Tibial nerve (tissue), 4 donors: ENCODE data around the gene KLHL42. TPM values are rescaled to one million over a fixed set of nuclear protein-coding genes. Genes with fewer than 3 reads are reported as not detected.
"Not testable (repeated sequence)": the region's sequence is repeated elsewhere in the genome, so short reads cannot be mapped to it uniquely, and the experiment has no call there.

Experiments
- DNase-seq, 2 donors: peaks; one replicate each; pipeline ENCODE4 v3.0.0-alpha.2; 2019; ENCODE audit warnings: low spot score in 2 of 2
- H3K27ac ChIP-seq, 4 donors: fragments of 200-600 bp; sonication (generic) in 3 of 4; one replicate each; pipeline ENCODE4 v1.5.1; 2017 to 2019; ENCODE audit warnings: mild to moderate bottlenecking in 1 of 4
- H3K27me3 ChIP-seq, 2 donors: fragments of 200-600 bp; sonication (generic) in 1 of 2; one replicate each; pipeline versions ENCODE4 v1.5.1 to v1.6.0; 2017 to 2019
- H3K36me3 ChIP-seq, 3 donors: fragments of 200-600 bp; sonication (generic); one replicate each; pipeline ENCODE4 v1.5.1; 2018 to 2019
- H3K4me1 ChIP-seq, 4 donors: fragments of 200-600 bp; sonication (generic) in 3 of 4; one replicate each; pipeline ENCODE4 v1.5.1; 2017 to 2019
- H3K4me3 ChIP-seq, 4 donors: fragments of 200-600 bp; sonication (generic) in 3 of 4; one replicate each; pipeline ENCODE4 v1.5.1; 2017 to 2019; ENCODE audit warnings: mild to moderate bottlenecking in 1 of 4, moderate library complexity in 1 of 4
- H3K9me3 ChIP-seq, 4 donors: fragments of 200-600 bp; sonication (generic) in 3 of 4; one replicate each; pipeline ENCODE4 v1.5.1; 2017 to 2019
- CTCF ChIP-seq, 5 experiments: fragments of 200-600 bp in 3 of 5; fragments of 450-650 bp in 2 of 5; sonication (generic) in 3 of 5; IDR thresholded peaks; one replicate each; pipeline ENCODE4 v1.5.1; 2016 to 2019; ENCODE audit warnings: antibody characterized with exemption in 5 of 5, mild to moderate bottlenecking in 3 of 5, moderate library complexity in 2 of 5
- EP300 ChIP-seq, 2 donors: sonication (generic); formaldehyde crosslinking; IDR thresholded peaks; one replicate each; pipeline ENCODE4 v1.6.1; 2017; ENCODE audit warnings: antibody characterized with exemption in 2 of 2, mild to moderate bottlenecking in 1 of 2
- POLR2A ChIP-seq, 2 donors: fragments of 450-650 bp; IDR thresholded peaks; one replicate each; pipeline ENCODE4 v1.6.1; 2017; ENCODE audit warnings: antibody characterized with exemption in 2 of 2, mild to moderate bottlenecking in 2 of 2, moderate library complexity in 2 of 2
- WGBS, 2 donors: methylation state at CpG; one replicate each; pipeline ENCODE4 v1.1.5; 2018; 5-methylcytosine and 5-hydroxymethylcytosine counted together
- total RNA-seq, 4 donors: library from RNA; depleted of rRNA; stranded (reverse); fragments of >200 nt; gene quantifications; one replicate each; pipeline ENCODE4 v1.1.0, GENCODE V29; 2016

The KLHL42 gene
- total RNA-seq, 4 donors from 2014 or later = 35.2 to 49.2 (median 42.2) TPM

- TF ChIP-seq CTCF (IDR thresholded peaks at IDR 0.05) (no peak), POLR2A (IDR thresholded peaks at IDR 0.05) (no peak), EP300 (IDR thresholded peaks at IDR 0.05) (no peak)
- Histone ChIP-seq H3K27me3 (no peaks in the 10 kb centered on the region), H3K27ac (no peak overlapping the region), H3K9me3 (no peaks in the 10 kb centered on the region), H3K4me3 (no peak overlapping the region), H3K36me3 (peaks cover 0 to 51% (median 0%) of the 10 kb centered on the region in 3 donors), H3K4me1 (peaks cover 0 to 23% (median 6%) of the 10 kb centered on the region in 4 donors)
- WGBS, 2 donors = 93 to 95% methylated on average over 5 of the region's 5 CpGs
- DNase-seq = no peak
Measured at GRCh38 chr12:27743601-27744000, 36.4 kb upstream of the KLHL42 start.

GRCh38 chr12:27745734-27746133 is 34.3 kb upstream of the KLHL42 start:
- H3K9me3 ChIP-seq, DNase-seq, H3K27me3 ChIP-seq, H3K4me3 ChIP-seq: not testable (repeated sequence)
- Histone ChIP-seq H3K27ac (peak overlapping the region in 2 of 4 donors; percentile 85 to 86), H3K4me1 (peaks cover 0 to 27% (median 8%) of the 10 kb centered on the region in 4 donors), H3K36me3 (peaks cover 0 to 30% (median 0%) of the 10 kb centered on the region in 3 donors)
- 87 to 88% methylated on average over 1 of the region's 1 CpG for WGBS, 2 donors

GRCh38 chr12:27747111-27747820 is 32.8 kb upstream of the KLHL42 start:
- H3K4me3 ChIP-seq = no peak overlapping the region
- no peak for DNase-seq
- 64 to 66% methylated on average over 3 of the region's 3 CpGs for WGBS, 2 donors
- no peaks in the 10 kb centered on the region for H3K9me3 ChIP-seq
- TF ChIP-seq POLR2A (IDR thresholded peaks at IDR 0.05) (no peak), EP300 (IDR thresholded peaks at IDR 0.05) (no peak), CTCF (IDR thresholded peaks at IDR 0.05) (no peak)
- peaks cover 0 to 27% (median 8%) of the 10 kb centered on the region in 4 donors for H3K4me1 ChIP-seq
- peaks cover 0 to 35% (median 0%) of the 10 kb centered on the region in 3 donors for H3K36me3 ChIP-seq
- H3K27ac ChIP-seq = peak overlapping the region; percentile 58 to 86 (median 80)
- no peaks in the 10 kb centered on the region for H3K27me3 ChIP-seq

- DNase-seq = no peak
- TF ChIP-seq POLR2A (IDR thresholded peaks at IDR 0.05) (no peak), CTCF (IDR thresholded peaks at IDR 0.05) (no peak), EP300 (IDR thresholded peaks at IDR 0.05) (no peak)
- Histone ChIP-seq H3K4me3 (no peak overlapping the region), H3K27me3 (no peaks in the 10 kb centered on the region), H3K36me3 (peaks cover 0 to 39% (median 0%) of the 10 kb centered on the region in 3 donors), H3K9me3 (no peaks in the 10 kb centered on the region), H3K27ac (peak overlapping the region in 1 of 4 donors; percentile 8), H3K4me1 (peaks cover 0 to 24% (median 8%) of the 10 kb centered on the region in 4 donors)
- 90 to 93% methylated on average over 15 of the region's 15 CpGs for WGBS, 2 donors
Measured at GRCh38 chr12:27751386-27752047, 28.5 kb upstream of the KLHL42 start.

GRCh38 chr12:27754795-27755194 is 25.2 kb upstream of the KLHL42 start:
- TF ChIP-seq POLR2A (IDR thresholded peaks at IDR 0.05) = no peak
- TF ChIP-seq EP300 (IDR thresholded peaks at IDR 0.05) = no peak
- TF ChIP-seq CTCF (IDR thresholded peaks at IDR 0.05) = no peak
- WGBS, 2 donors = 81 to 83% methylated on average over 3 of the region's 3 CpGs

More at GRCh38 chr12:27754795-27755194, 25.2 kb upstream of the KLHL42 start:
- no peak for DNase-seq
- Histone ChIP-seq H3K36me3 (peaks cover 0 to 48% (median 0%) of the 10 kb centered on the region in 3 donors), H3K4me1 (no peaks in the 10 kb centered on the region), H3K27ac (no peak overlapping the region), H3K4me3 (no peak overlapping the region), H3K27me3 (no peaks in the 10 kb centered on the region), H3K9me3 (no peaks in the 10 kb centered on the region)
